Kidney epithelial cell (primary cell): ENCODE results near the gene AMELX. TPM values are rescaled to one million over a fixed set of nuclear protein-coding genes. Genes with fewer than 3 reads are reported as not detected.

Experiments used
- DNase-seq: peaks from one replicate; pipeline ENCODE4 v3.0.0-alpha.2; 2010; ENCODE audit warnings: low read depth
- H3K27me3 ChIP-seq: 2 replicates; pipeline ENCODE4 v1.6.0; 2011; ENCODE audit warnings: low read length; ENCODE audit not compliant: control insufficient read depth, insufficient read depth
- H3K36me3 ChIP-seq: 2 replicates; pipeline ENCODE4 v1.5.1; 2011; ENCODE audit warnings: low read length; ENCODE audit not compliant: control insufficient read depth, insufficient read depth
- H3K4me3 ChIP-seq: 2 replicates; pipeline ENCODE4 v1.5.1; 2011; ENCODE audit warnings: low read depth, mild to moderate bottlenecking, control low read depth, low read length
- total RNA-seq: library from RNA; depleted of rRNA; stranded (reverse); fragments of >200 nt; gene quantifications from 2 replicates; pipeline ENCODE4 v1.2.3, GENCODE V29; 2015
- TF ChIP-seq, protein P1 (sequence below): IDR thresholded peaks from 2 replicates; pipeline ENCODE4 v1.5.1; 2011; ENCODE audit warnings: mild to moderate bottlenecking, moderate library complexity, low read length, control low read depth, inconsistent platforms; ENCODE audit not compliant: insufficient read depth, poor library complexity, severe bottlenecking

Gene AMELX
- total RNA-seq, 1 donor from 2014 or later = not detected

DNA sequence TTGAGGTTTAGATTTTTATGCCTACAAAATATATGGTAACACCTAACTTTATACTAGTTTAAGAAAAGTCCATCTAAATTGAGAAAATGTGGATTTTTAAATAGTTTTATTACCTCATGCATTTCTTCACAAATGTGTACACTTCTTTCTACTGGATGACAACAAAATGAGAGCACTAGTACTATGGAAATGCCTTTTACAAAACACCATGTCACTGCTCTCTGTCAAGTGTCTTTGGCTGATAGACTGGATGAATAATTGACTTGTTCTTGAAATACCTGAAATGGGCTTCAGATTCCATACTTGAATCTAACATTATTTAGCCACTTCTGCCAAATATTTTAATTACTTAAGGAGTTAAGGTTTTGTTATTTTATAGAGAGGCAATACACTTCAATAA, 49.5 kb downstream of the AMELX start:
- Histone ChIP-seq H3K36me3 (no peaks in the 10 kb centered on the region), H3K4me3 (no peak overlapping the region), H3K27me3 (no peaks in the 10 kb centered on the region)
- TF ChIP-seq, protein P1, sequence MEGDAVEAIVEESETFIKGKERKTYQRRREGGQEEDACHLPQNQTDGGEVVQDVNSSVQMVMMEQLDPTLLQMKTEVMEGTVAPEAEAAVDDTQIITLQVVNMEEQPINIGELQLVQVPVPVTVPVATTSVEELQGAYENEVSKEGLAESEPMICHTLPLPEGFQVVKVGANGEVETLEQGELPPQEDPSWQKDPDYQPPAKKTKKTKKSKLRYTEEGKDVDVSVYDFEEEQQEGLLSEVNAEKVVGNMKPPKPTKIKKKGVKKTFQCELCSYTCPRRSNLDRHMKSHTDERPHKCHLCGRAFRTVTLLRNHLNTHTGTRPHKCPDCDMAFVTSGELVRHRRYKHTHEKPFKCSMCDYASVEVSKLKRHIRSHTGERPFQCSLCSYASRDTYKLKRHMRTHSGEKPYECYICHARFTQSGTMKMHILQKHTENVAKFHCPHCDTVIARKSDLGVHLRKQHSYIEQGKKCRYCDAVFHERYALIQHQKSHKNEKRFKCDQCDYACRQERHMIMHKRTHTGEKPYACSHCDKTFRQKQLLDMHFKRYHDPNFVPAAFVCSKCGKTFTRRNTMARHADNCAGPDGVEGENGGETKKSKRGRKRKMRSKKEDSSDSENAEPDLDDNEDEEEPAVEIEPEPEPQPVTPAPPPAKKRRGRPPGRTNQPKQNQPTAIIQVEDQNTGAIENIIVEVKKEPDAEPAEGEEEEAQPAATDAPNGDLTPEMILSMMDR = no peak
- no peak for DNase-seq

DNA sequence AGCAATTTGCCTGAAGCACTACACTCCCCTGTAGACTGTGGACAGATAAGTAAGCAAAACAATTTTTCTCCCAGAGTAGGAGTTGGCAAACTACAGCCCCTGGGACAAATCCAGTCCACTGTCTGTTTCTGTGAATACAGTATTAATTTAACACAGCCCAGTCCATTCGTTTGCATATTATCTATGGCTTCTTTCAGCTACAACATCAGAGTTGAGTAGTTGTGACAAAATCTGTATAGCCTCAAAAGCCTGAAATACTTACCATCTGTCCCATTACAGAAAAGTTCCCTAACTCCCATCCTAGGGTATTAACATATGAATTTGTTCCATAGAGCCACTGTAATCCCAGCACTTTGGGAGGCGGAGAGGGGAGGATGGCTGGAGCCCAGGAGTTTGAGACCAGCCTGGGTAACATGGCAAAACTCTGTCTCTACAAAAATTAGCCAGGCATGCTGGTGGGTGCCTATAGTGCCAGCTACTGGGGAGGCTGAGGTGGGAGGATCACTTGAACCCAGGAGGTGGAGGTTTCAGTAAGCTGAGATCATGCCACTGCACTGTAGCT, 53.0 kb downstream of the AMELX start:
- no peak for DNase-seq
- Histone ChIP-seq H3K36me3 (no peaks in the 10 kb centered on the region), H3K27me3 (no peaks in the 10 kb centered on the region), H3K4me3 (no peak overlapping the region)
- TF ChIP-seq, protein P1 = no peak

DNA sequence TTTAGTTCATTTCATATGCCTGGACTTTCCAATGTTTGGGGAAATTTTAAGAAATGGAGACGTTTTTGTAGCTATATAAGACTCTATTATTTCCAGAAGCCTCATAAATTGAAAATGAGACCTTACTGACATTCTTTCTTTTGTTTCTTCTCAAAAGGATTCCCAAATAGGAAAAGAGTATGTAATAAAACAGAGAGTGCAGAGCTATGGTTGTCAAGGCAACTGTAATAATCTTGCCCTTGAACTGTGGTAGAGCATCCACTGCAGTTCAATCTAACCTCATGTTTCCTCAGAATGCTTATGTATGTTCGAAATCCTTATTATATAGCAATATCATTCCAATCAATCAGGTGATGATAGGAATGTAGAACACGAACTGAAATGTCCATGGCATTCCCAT, 54.1 kb downstream of the AMELX start:
- TF ChIP-seq, protein P1 = no peak
- no peaks in the 10 kb centered on the region for H3K36me3 ChIP-seq
- DNase-seq = no peak
- no peaks in the 10 kb centered on the region for H3K27me3 ChIP-seq
- no peak overlapping the region for H3K4me3 ChIP-seq

DNA sequence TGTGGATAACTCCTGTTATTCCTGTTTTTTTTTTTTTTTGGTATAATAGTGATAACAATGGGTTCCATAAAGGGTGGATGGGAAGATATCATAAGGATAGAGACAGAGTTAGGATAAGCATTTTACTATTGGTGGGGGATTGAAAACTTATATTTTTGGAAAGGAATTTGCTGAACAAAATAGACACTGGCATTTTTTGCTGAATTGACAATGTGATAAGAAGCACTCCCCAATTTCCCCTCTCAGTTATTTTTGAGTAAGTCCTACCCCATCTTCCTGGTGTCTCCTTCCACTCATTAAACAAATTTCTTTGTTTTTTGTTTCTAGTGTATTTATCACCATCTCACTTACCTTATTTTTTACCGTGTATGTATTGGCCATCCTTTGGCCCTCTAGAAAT, 55.8 kb downstream of the AMELX start:
- TF ChIP-seq, protein P1 = no peak
- Histone ChIP-seq H3K27me3 (no peaks in the 10 kb centered on the region), H3K4me3 (no peak overlapping the region), H3K36me3 (no peaks in the 10 kb centered on the region)
- no peak for DNase-seq

DNA sequence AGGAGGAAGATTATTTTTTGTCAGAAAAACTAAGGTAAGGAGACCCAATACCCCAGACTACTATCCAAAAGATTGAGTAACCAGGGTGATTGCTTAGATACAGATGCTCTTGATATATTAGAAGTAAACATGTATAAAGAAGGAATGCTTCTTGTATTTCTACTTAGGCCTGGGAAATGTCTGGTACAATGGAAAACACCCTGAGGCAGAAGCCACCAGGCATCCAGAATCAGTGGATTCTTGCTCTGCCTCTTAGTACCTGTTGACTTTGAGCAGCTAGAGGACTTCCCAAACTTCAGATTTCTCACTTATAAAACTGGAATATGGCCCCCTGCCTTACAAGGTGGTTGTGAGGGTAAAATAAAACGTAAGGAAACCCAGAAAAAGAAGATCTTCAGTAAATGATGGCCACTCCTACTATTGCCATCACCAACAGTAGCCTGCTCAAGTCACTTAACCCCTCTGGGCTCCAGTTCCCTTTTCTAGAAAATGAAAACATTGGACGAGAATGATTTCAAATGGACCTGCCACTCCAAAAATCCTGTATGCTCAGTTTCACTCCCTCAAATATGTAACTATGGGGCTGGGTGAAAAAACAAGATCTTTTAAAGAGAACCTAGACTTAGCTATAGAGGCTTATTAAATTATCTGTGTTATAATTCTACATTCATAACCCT, 56.6 kb downstream of the AMELX start:
- Histone ChIP-seq H3K4me3 (no peak overlapping the region), H3K36me3 (no peaks in the 10 kb centered on the region)
- TF ChIP-seq, protein P1 = no peak

More for the DNA sequence above, 56.6 kb downstream of the AMELX start:
- DNase-seq = no peak
- no peaks in the 10 kb centered on the region for H3K27me3 ChIP-seq

Other genes with a start within 250 kb of the AMELX start
- gene HCCS, start 182.1 kb upstream of the AMELX start, total RNA-seq = 16.6 and 17.0 TPM in 2 replicates